ENCODE results near the gene SETD2.
"Not testable (repeated sequence)": the region's sequence is repeated elsewhere in the genome, so short reads cannot be mapped to it uniquely, and the experiment has no call there.

The SETD2 gene

GRCh38 chr3:47164007-47164881 lies at the start of gene SETD2:
TSS of gene SETD2 (minus strand) at chr3:47164113. CDS start at chr3:47163924, 189 bp downstream.
- DNase-seq (ENCODE audit: low read depth in 4 of 4, low spot score in 1 of 4): peak; percentile 47 to 83 (median 70)

- DNase-seq (ENCODE audit: low read depth in 4 of 4, low spot score in 1 of 4): no peak
Observed at GRCh38 chr3:47210863-47211405, 47.0 kb upstream of the SETD2 start.

- DNase-seq (ENCODE audit: low read depth in 4 of 4, low spot score in 1 of 4): not testable (repeated sequence)
Observed at GRCh38 chr3:47206022-47206421, 42.1 kb upstream of the SETD2 start.

- no peak for DNase-seq (ENCODE audit: low read depth in 4 of 4, low spot score in 1 of 4)
Observed at GRCh38 chr3:47204875-47205274, 41.0 kb upstream of the SETD2 start.

- no peak for DNase-seq (ENCODE audit: low read depth in 4 of 4, low spot score in 1 of 4)
Observed at GRCh38 chr3:47202542-47202941, 38.6 kb upstream of the SETD2 start.

- DNase-seq (ENCODE audit: low read depth in 4 of 4, low spot score in 1 of 4): no peak
Observed at GRCh38 chr3:47197287-47197686, 33.4 kb upstream of the SETD2 start.

GRCh38 chr3:47194994-47195393 lies 31.1 kb upstream of the SETD2 start:
- no peak for DNase-seq (ENCODE audit: low read depth in 4 of 4, low spot score in 1 of 4)

GRCh38 chr3:47193871-47194859 lies 30.3 kb upstream of the SETD2 start:
- no peak for DNase-seq (ENCODE audit: low read depth in 4 of 4, low spot score in 1 of 4)

- DNase-seq (ENCODE audit: low read depth in 4 of 4, low spot score in 1 of 4): no peak
Observed at GRCh38 chr3:47186285-47186684, 22.4 kb upstream of the SETD2 start.

GRCh38 chr3:47181685-47182084 lies 17.8 kb upstream of the SETD2 start:
- DNase-seq (ENCODE audit: low read depth in 4 of 4, low spot score in 1 of 4): not testable (repeated sequence)

GRCh38 chr3:47180011-47180410 lies 16.1 kb upstream of the SETD2 start:
- not testable (repeated sequence) for DNase-seq (ENCODE audit: low read depth in 4 of 4, low spot score in 1 of 4)

- DNase-seq (ENCODE audit: low read depth in 4 of 4, low spot score in 1 of 4): no peak
Observed at GRCh38 chr3:47176582-47176981, 12.7 kb upstream of the SETD2 start.

GRCh38 chr3:47163169-47164006 lies 525 bp downstream of the SETD2 start:
- peak; percentile 25 to 33 (median 28) for DNase-seq (ENCODE audit: low read depth in 4 of 4, low spot score in 1 of 4)

GRCh38 chr3:47162697-47163168 lies 1.2 kb downstream of the SETD2 start:
- no peak for DNase-seq (ENCODE audit: low read depth in 4 of 4, low spot score in 1 of 4)

- no peak for DNase-seq (ENCODE audit: low read depth in 4 of 4, low spot score in 1 of 4)
Observed at GRCh38 chr3:47161983-47162696, 1.8 kb downstream of the SETD2 start.

GRCh38 chr3:47159820-47160219 lies 4.1 kb downstream of the SETD2 start:
- DNase-seq (ENCODE audit: low read depth in 4 of 4, low spot score in 1 of 4): no peak

- DNase-seq (ENCODE audit: low read depth in 4 of 4, low spot score in 1 of 4): no peak
Observed at GRCh38 chr3:47158208-47158607, 5.7 kb downstream of the SETD2 start.

- no peak for DNase-seq (ENCODE audit: low read depth in 4 of 4, low spot score in 1 of 4)
Observed at GRCh38 chr3:47156396-47156795, 7.5 kb downstream of the SETD2 start.

GRCh38 chr3:47152578-47152977 lies 11.3 kb downstream of the SETD2 start:
- DNase-seq (ENCODE audit: low read depth in 4 of 4, low spot score in 1 of 4): no peak

GRCh38 chr3:47151836-47152235 lies 12.1 kb downstream of the SETD2 start:
- DNase-seq (ENCODE audit: low read depth in 4 of 4, low spot score in 1 of 4): no peak
